Measurements from ENCODE around the gene TUFT1. TPM values are rescaled to one million over a fixed set of nuclear protein-coding genes. Genes with fewer than 3 reads are reported as not detected.

Gene TUFT1
- total and polyA plus RNA-seq, 9 of the 15 experiments (the other 6 are each of a cell fraction or from before 2014, with no cell fraction given), result 0.54 to 2.0 (median 1.7) TPM

- TF ChIP-seq CHD7 (IDR thresholded peaks at IDR 0.05; ENCODE audit: low read depth, low read length), result no peak
- peak; percentile 39; the same call in 1 of the 2 replicates for TF ChIP-seq CTBP1 (IDR thresholded peaks at IDR 0.05; ENCODE audit: borderline replicate concordance)
- no peak for TF ChIP-seq GTF2F1 (IDR thresholded peaks at IDR 0.05; ENCODE audit: low read depth, low read length)
- TF ChIP-seq TEAD1 (CRISPR knock-in tag; IDR thresholded peaks at IDR 0.05), result peak; percentile 59 to 89; a peak in 3 of 4 replicates
- no peak for TF ChIP-seq RFX5 (IDR thresholded peaks at IDR 0.05; ENCODE audit: low read depth, low read length)
- no peak for TF ChIP-seq LARP7 (IDR thresholded peaks at IDR 0.05)
- TF ChIP-seq IRF1 (CRISPR knock-in tag; IDR thresholded peaks at IDR 0.05; ENCODE audit: borderline replicate concordance), result no peak
- peak; percentile 15; the same call in 1 of the 2 replicates for TF ChIP-seq MECOM (CRISPR knock-in tag; IDR thresholded peaks at IDR 0.05)
Measured at GRCh38 chr1:151494741-151495281, 45.3 kb upstream of the TUFT1 start (continued).

Measured in K562 (cell line).